ENCODE data around the gene VSTM4. TPM values are rescaled to one million over a fixed set of nuclear protein-coding genes. Genes with fewer than 3 reads are reported as not detected.

Gene VSTM4
- polyA plus RNA-seq, 1 donor (not counting 4 experiments of a cell fraction or from before 2014, with no cell fraction given), result not detected

DNA sequence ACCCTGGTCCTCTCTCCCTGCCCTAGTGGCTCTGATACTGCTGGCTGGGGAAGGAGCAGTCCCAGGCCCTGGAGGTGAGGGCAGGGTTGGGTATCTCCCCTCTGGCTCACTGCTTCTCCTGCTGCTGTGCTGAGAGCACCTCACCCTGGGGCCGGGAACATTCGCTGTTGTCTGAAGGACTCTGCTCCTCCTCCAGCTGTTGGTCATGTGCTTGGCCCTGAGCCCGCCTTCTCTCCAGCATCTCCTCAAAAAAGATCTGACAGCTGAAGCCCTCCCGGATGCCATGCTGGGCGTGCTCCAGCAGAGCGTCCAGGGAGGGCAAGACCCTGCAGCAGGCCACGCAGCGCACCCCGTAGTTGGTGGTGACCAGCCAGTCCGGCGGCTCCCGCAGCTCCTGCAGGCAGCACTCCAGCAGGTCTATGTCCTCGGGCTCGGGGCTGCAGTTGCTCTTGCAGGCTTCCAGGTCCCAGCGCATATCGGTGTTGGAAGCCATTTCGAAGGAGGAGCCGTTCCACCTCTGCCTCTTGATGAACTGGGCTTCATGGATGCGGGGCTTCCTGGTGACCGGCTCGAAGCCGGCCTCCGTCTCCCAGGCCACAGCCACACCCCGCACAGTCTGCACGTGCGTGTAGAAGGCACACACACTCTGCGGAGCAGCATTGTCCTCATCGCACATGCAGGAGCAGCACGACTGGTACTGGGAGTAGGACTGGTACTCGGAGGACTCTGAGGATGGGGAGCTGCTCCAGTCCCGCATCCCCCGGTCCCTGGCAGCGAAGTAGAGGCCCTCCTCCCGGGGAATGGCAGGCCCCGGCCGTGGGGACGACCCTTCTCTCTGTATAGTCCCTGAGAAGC is 16.4 kb upstream of the VSTM4 start:
- Histone ChIP-seq H3K4me1 (ENCODE audit: control insufficient read depth, extremely low read depth, insufficient read depth, low read length) (no peaks in the 10 kb centered on the region), H3K9ac (ENCODE audit: control insufficient read depth, extremely low read depth, insufficient read depth, low read length) (no peak overlapping the region), H3K9me3 (ENCODE audit: control insufficient read depth, low read depth, low read length) (no peaks in the 10 kb centered on the region), H3K36me3 (ENCODE audit: control insufficient read depth in 2 of 2, extremely low read depth in 1 of 2, insufficient read depth in 2 of 2, low read length in 2 of 2) (no peaks in the 10 kb centered on the region), H3K9me1 (ENCODE audit: control insufficient read depth, extremely low read depth, insufficient read depth, low read length) (no peaks in the 10 kb centered on the region), H2AFZ (ENCODE audit: control insufficient read depth, low read length) (no peak overlapping the region), H3K4me3 (ENCODE audit: control insufficient read depth in 2 of 3, extremely low read depth in 1 of 3, insufficient read depth in 2 of 3, low read depth in 1 of 3, low read length in 3 of 3) (no peak overlapping the region), H3K27me3 (ENCODE audit: control insufficient read depth, extremely low read depth, insufficient read depth, low read length) (no peaks in the 10 kb centered on the region), H3K4me2 (ENCODE audit: control insufficient read depth, extremely low read depth, insufficient read depth, low read depth, low read length) (no peak overlapping the region), H4K20me1 (ENCODE audit: control insufficient read depth, extremely low read depth, insufficient read depth, low read length) (no peaks in the 10 kb centered on the region), H3K79me2 (ENCODE audit: control insufficient read depth, insufficient read depth, low read length) (no peaks in the 10 kb centered on the region), H3K27ac (ENCODE audit: control insufficient read depth, insufficient read depth, low read length) (no peak overlapping the region)
- dilution Hi-C loops (cut with MboI; ENCODE audit: extremely low pct_ligation_motif_present, low sequenced_read_pairs), result no loop called here
- FAIRE-seq, result no peak
- no peak for DNase-seq (ENCODE audit: low read depth, low spot score)
- TF ChIP-seq, protein P1, sequence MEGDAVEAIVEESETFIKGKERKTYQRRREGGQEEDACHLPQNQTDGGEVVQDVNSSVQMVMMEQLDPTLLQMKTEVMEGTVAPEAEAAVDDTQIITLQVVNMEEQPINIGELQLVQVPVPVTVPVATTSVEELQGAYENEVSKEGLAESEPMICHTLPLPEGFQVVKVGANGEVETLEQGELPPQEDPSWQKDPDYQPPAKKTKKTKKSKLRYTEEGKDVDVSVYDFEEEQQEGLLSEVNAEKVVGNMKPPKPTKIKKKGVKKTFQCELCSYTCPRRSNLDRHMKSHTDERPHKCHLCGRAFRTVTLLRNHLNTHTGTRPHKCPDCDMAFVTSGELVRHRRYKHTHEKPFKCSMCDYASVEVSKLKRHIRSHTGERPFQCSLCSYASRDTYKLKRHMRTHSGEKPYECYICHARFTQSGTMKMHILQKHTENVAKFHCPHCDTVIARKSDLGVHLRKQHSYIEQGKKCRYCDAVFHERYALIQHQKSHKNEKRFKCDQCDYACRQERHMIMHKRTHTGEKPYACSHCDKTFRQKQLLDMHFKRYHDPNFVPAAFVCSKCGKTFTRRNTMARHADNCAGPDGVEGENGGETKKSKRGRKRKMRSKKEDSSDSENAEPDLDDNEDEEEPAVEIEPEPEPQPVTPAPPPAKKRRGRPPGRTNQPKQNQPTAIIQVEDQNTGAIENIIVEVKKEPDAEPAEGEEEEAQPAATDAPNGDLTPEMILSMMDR (optimal IDR thresholded peaks at IDR 0.05 in 1 of 3, IDR thresholded peaks at IDR 0.05 in 1 of 3, conservative IDR thresholded peaks at IDR 0.05 in 1 of 3; ENCODE audit: extremely low read depth in 1 of 3, insufficient read depth in 2 of 3, low read length in 3 of 3), result no peak
- no peak for TF ChIP-seq EZH2 (IDR thresholded peaks at IDR 0.05; ENCODE audit: low read length)

GRCh38 chr10:49129376-49129775 is 14.1 kb upstream of the VSTM4 start:
- TF ChIP-seq, protein P1 (optimal IDR thresholded peaks at IDR 0.05 in 1 of 3, IDR thresholded peaks at IDR 0.05 in 1 of 3, conservative IDR thresholded peaks at IDR 0.05 in 1 of 3; ENCODE audit: extremely low read depth in 1 of 3, insufficient read depth in 2 of 3, low read length in 3 of 3), result no peak
- TF ChIP-seq EZH2 (IDR thresholded peaks at IDR 0.05; ENCODE audit: low read length), result no peak
- Histone ChIP-seq H3K4me2 (ENCODE audit: control insufficient read depth, extremely low read depth, insufficient read depth, low read depth, low read length) (no peak overlapping the region), H2AFZ (ENCODE audit: control insufficient read depth, low read length) (no peak overlapping the region), H3K9ac (ENCODE audit: control insufficient read depth, extremely low read depth, insufficient read depth, low read length) (no peak overlapping the region), H3K36me3 (ENCODE audit: control insufficient read depth in 2 of 2, extremely low read depth in 1 of 2, insufficient read depth in 2 of 2, low read length in 2 of 2) (no peaks in the 10 kb centered on the region), H3K4me3 (ENCODE audit: control insufficient read depth in 2 of 3, extremely low read depth in 1 of 3, insufficient read depth in 2 of 3, low read depth in 1 of 3, low read length in 3 of 3) (no peak overlapping the region), H3K4me1 (ENCODE audit: control insufficient read depth, extremely low read depth, insufficient read depth, low read length) (no peaks in the 10 kb centered on the region), H3K9me3 (ENCODE audit: control insufficient read depth, low read depth, low read length) (no peaks in the 10 kb centered on the region), H4K20me1 (ENCODE audit: control insufficient read depth, extremely low read depth, insufficient read depth, low read length) (no peaks in the 10 kb centered on the region), H3K27ac (ENCODE audit: control insufficient read depth, insufficient read depth, low read length) (no peak overlapping the region), H3K9me1 (ENCODE audit: control insufficient read depth, extremely low read depth, insufficient read depth, low read length) (no peaks in the 10 kb centered on the region), H3K79me2 (ENCODE audit: control insufficient read depth, insufficient read depth, low read length) (no peaks in the 10 kb centered on the region), H3K27me3 (ENCODE audit: control insufficient read depth, extremely low read depth, insufficient read depth, low read length) (no peaks in the 10 kb centered on the region)
- no peak for DNase-seq (ENCODE audit: low read depth, low spot score)
- no peak for FAIRE-seq
- dilution Hi-C loops (cut with MboI; ENCODE audit: extremely low pct_ligation_motif_present, low sequenced_read_pairs), result no loop called here
